Endothelial cell of umbilical vein (primary cell): ENCODE data around the gene USH2A. TPM values are rescaled to one million over a fixed set of nuclear protein-coding genes. Genes with fewer than 3 reads are reported as not detected.

ENCODE experiments used
- BruUV-seq: library from RNA; stranded (reverse); fragments of 400-500 nt; replicated peaks from 2 replicates; lab custom pipeline; 2021; lab: Mats Ljungman, UMichigan
- CTCF ChIA-PET: fragments of 300-600, 350-600 bp; sonication (Branson Sonifier 250); formaldehyde crosslinking; loops from one replicate; lab custom pipeline; 2021; ENCODE audit warnings: antibody characterized with exemption, inconsistent platforms; lab: Charles Lee
- POLR2A ChIA-PET: fragments of 300-600, 350-600 bp; sonication (Branson Sonifier 250); formaldehyde crosslinking; loops from one replicate; lab custom pipeline; 2021; ENCODE audit warnings: antibody characterized with exemption, inconsistent platforms; lab: Charles Lee
- DNase-seq: peaks from one replicate; pipeline ENCODE4 v3.0.0-alpha.2; 2011; ENCODE audit warnings: low read depth, low spot score
- FAIRE-seq: peaks from 2 replicates; lab custom pipeline; 2011; peaks lifted over from hg19 to GRCh38; lab: Jason Lieb, UNC
- H2AFZ ChIP-seq: 2 replicates; pipeline ENCODE4 v1.6.0; 2012; ENCODE audit warnings: low read depth, low read length, control low read depth, inconsistent platforms
- H3K27ac ChIP-seq: 2 replicates; pipeline ENCODE4 v1.5.1; 2011; ENCODE audit warnings: low read depth, mild to moderate bottlenecking, control low read depth, low read length, moderate library complexity; ENCODE audit not compliant: insufficient read depth
- H3K27me3 ChIP-seq, 2 experiments: 2 replicates each; pipeline versions ENCODE4 v1.6.0 to v1.6.1; 2011; ENCODE audit warnings: low read length in 2 of 2, mixed read lengths in 1 of 2; ENCODE audit not compliant: control insufficient read depth in 2 of 2, insufficient read depth in 2 of 2
- H3K36me3 ChIP-seq, 2 experiments: 2 replicates in 1 of 2; 3 replicates in 1 of 2; pipeline ENCODE4 v1.5.1; 2011; ENCODE audit warnings: low read length in 2 of 2, mild to moderate bottlenecking in 1 of 2, moderate library complexity in 1 of 2; ENCODE audit not compliant: control insufficient read depth in 2 of 2, insufficient read depth in 2 of 2; ENCODE audit errors: extremely low read depth in 1 of 2
- H3K4me1 ChIP-seq: 3 replicates; pipeline ENCODE4 v1.5.1; 2011; ENCODE audit warnings: mild to moderate bottlenecking, low read length; ENCODE audit not compliant: control insufficient read depth, insufficient read depth; ENCODE audit errors: extremely low read depth
- H3K4me2 ChIP-seq: 2 replicates; pipeline ENCODE4 v1.6.1; 2011; ENCODE audit warnings: low read length, control low read depth, mixed read lengths; ENCODE audit not compliant: insufficient read depth
- H3K4me3 ChIP-seq, 3 experiments: fragments of 200-600 bp in 1 of 3; sonication (generic), shearing (Covaris generic) in 1 of 3; replicated peaks in 1 of 3; 2 replicates each; pipeline ENCODE4 v1.5.1; 2011 to 2016; ENCODE audit warnings: control low read depth in 3 of 3, low read length in 3 of 3, mild to moderate bottlenecking in 2 of 3, inconsistent platforms in 1 of 3, low read depth in 1 of 3, moderate library complexity in 1 of 3; ENCODE audit not compliant: insufficient read depth in 1 of 3
- H3K79me2 ChIP-seq: 2 replicates; pipeline ENCODE4 v1.6.0; 2012; ENCODE audit warnings: low read length, inconsistent platforms; ENCODE audit not compliant: control insufficient read depth, insufficient read depth
- H3K9ac ChIP-seq: replicated peaks from 2 replicates; pipeline ENCODE3; 2011; ENCODE audit warnings: low read length, control low read depth; ENCODE audit not compliant: insufficient read depth; ENCODE audit errors: extremely low read depth
- H3K9me1 ChIP-seq: replicated peaks from 3 replicates; pipeline ENCODE4 v1.6.0; 2011; ENCODE audit warnings: mild to moderate bottlenecking, low read length; ENCODE audit not compliant: control insufficient read depth, insufficient read depth; ENCODE audit errors: extremely low read depth
- H3K9me3 ChIP-seq: replicated peaks from 2 replicates; pipeline ENCODE4 v1.5.1; 2012; ENCODE audit warnings: low read length, inconsistent platforms; ENCODE audit not compliant: control insufficient read depth, insufficient read depth
- H4K20me1 ChIP-seq: replicated peaks from 2 replicates; pipeline ENCODE3; 2011; ENCODE audit warnings: mild to moderate bottlenecking, low read length; ENCODE audit not compliant: control insufficient read depth, insufficient read depth; ENCODE audit errors: extremely low read depth
- CTCF ChIP-seq, 2 donors: IDR thresholded peaks; 1 replicate in 1 of 2; 2 replicates in 1 of 2; pipeline ENCODE4 v1.5.1; 2011; ENCODE audit warnings: low read length in 2 of 2, mild to moderate bottlenecking in 2 of 2, moderate library complexity in 2 of 2, control low read depth in 1 of 2, inconsistent platforms in 1 of 2, low read depth in 1 of 2; ENCODE audit not compliant: insufficient read depth in 1 of 2; ENCODE audit errors: extremely low read depth in 1 of 2
- EZH2 ChIP-seq: IDR thresholded peaks from 2 replicates; pipeline ENCODE4 v1.6.1; 2012; ENCODE audit warnings: borderline replicate concordance, low read depth, mild to moderate bottlenecking, moderate library complexity, low read length, inconsistent platforms; ENCODE audit not compliant: severe bottlenecking
- FOS ChIP-seq: IDR thresholded peaks from 2 replicates; pipeline ENCODE4 v1.6.1; 2011; ENCODE audit warnings: mild to moderate bottlenecking, low read length, moderate library complexity, borderline replicate concordance; ENCODE audit not compliant: insufficient read depth
- GATA2 ChIP-seq: IDR thresholded peaks from 2 replicates; pipeline ENCODE4 v1.7.0; 2011; ENCODE audit warnings: low read depth, mild to moderate bottlenecking, moderate library complexity, mixed read lengths, low read length; ENCODE audit not compliant: insufficient read length, insufficient read depth
- JUN ChIP-seq: IDR thresholded peaks from 2 replicates; pipeline ENCODE4 v1.6.1; 2011; ENCODE audit warnings: borderline replicate concordance, low read depth; ENCODE audit not compliant: insufficient read length, insufficient read depth
- MAX ChIP-seq: IDR thresholded peaks from 2 replicates; pipeline ENCODE4 v1.6.1; 2011; ENCODE audit not compliant: insufficient read depth, insufficient read length
- MYC ChIP-seq: IDR thresholded peaks from one replicate; pipeline ENCODE4 v1.6.1; 2011; ENCODE audit warnings: mild to moderate bottlenecking, low read depth, low read length
- POLR2A ChIP-seq: IDR thresholded peaks from 2 replicates; pipeline ENCODE4 v1.6.1; 2012; ENCODE audit warnings: low read depth, mild to moderate bottlenecking, control low read depth, low read length
- POLR2AphosphoS5 ChIP-seq: IDR thresholded peaks from 2 replicates; pipeline ENCODE4 v1.6.1; 2012; ENCODE audit warnings: low read depth, mild to moderate bottlenecking, control low read depth, low read length, moderate library complexity; ENCODE audit not compliant: insufficient read depth
- dilution Hi-C: fragments of 300-500 bp; cut with MboI; formaldehyde crosslinking; loops from one replicate; pipeline ENCODE4 v1.15.0; 2019; ENCODE audit warnings: low sequenced_read_pairs; ENCODE audit not compliant: extremely low pct_ligation_motif_present
- intact Hi-C: fragments of 100-400 bp; cut with micrococcal nuclease; formaldehyde crosslinking; loops from one replicate; pipeline ENCODE4 v1.10.0; 2022
- polyA plus RNA-seq, 4 experiments: library from polyadenylated mRNA; depleted of rRNA in 3 of 4; stranded (reverse) in 3 of 4; unstranded in 1 of 4; fragments of >200 nt; gene quantifications; 2 replicates each; pipeline versions ENCODE4 v1.2.1 to v1.2.3, GENCODE V29; 2011 to 2012; ENCODE audit warnings: missing spikeins in 1 of 4
- total RNA-seq: library from RNA; stranded (reverse); gene quantifications from 2 replicates; pipeline ENCODE4 v1.2.3, GENCODE V29; 2021

Gene USH2A
- total and polyA plus RNA-seq, 2 donors (not counting 3 experiments of a cell fraction or from before 2014, with no cell fraction given): not detected

DNA sequence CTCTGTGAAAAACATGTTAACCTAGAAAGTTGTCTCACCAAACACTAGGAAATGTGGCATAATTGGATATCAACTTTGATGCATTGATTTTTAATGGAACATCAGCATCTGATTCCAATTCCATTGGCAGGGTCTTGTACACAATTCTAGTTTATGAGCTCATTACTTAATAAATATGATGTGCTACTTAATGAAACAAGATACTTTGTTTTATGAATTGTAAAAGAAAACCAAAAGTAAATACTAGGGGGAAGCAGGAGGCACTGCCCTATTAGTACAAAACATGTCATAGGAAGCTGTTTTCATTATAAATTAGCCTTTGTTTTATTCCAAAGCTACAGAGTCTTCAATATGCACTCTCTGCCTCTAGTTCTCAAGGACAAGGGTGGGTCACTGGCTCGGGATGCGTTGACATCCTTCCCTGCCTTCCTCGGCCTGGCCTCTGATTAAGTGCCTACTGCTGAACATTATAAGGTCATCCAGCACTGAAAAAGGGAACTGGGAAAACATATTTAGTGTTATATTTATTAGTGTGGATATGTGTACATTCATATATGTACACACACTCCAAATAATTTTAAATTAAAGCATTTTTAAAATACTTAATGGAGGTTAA lies 185.2 kb downstream of the USH2A start:
- intact Hi-C loops (no loop called here), dilution Hi-C loops (no loop called here)
- TF ChIP-seq POLR2AphosphoS5 (no peak), EZH2 (no peak), GATA2 (no peak), JUN (no peak), FOS (no peak), MAX (no peak), POLR2A (no peak)
- Histone ChIP-seq H3K9ac (no peak overlapping the region), H3K27me3 (no peaks in the 10 kb centered on the region), H3K27ac (no peak overlapping the region), H3K36me3 (no peaks in the 10 kb centered on the region), H3K4me3 (no peak overlapping the region), H3K9me3 (peaks cover 1% of the 10 kb centered on the region), H3K79me2 (no peaks in the 10 kb centered on the region), H3K4me1 (no peaks in the 10 kb centered on the region), H3K9me1 (no peaks in the 10 kb centered on the region), H3K4me2 (no peak overlapping the region), H2AFZ (no peak overlapping the region), H4K20me1 (no peaks in the 10 kb centered on the region)
- FAIRE-seq (no peak), DNase-seq (no peak)
- POLR2A ChIA-PET: no interaction called here
- CTCF ChIA-PET: no interaction called here
- no TSS peak for BruUV-seq

DNA sequence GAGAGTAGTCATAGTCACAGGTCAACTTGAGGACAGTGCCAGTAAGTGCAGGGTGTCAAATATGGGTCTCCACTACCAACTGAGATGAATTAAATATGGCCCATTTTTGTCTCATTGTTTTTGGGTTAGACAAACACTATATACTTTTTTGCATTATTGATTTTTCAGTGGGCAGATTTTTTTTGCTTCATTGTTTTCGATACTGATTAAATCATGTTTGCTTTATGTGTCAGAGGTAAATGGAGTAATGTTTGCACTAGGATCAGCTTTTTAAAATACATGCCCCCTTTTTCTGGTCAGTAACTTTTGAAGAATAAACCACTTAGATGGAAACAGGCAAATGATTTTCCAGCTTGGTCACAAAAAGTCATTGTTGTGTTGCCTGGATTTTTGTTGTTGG lies 199.0 kb downstream of the USH2A start:
- intact Hi-C loops (no loop called here), dilution Hi-C loops (no loop called here)
- Histone ChIP-seq H4K20me1 (no peaks in the 10 kb centered on the region), H3K9me3 (peaks cover 3% of the 10 kb centered on the region), H2AFZ (no peak overlapping the region), H3K9ac (no peak overlapping the region), H3K4me1 (no peaks in the 10 kb centered on the region), H3K27me3 (no peaks in the 10 kb centered on the region), H3K36me3 (no peaks in the 10 kb centered on the region), H3K79me2 (no peaks in the 10 kb centered on the region), H3K4me3 (no peak overlapping the region), H3K9me1 (no peaks in the 10 kb centered on the region), H3K4me2 (no peak overlapping the region), H3K27ac (no peak overlapping the region)
- FAIRE-seq (no peak), DNase-seq (no peak)
- ChIA-PET CTCF (no interaction called here), POLR2A (no interaction called here)
- BruUV-seq: no TSS peak
- TF ChIP-seq POLR2AphosphoS5 (no peak), JUN (no peak), GATA2 (no peak), CTCF (IDR thresholded peaks at IDR 0.05; ENCODE audit: extremely low read depth in 1 of 2, insufficient read depth in 1 of 2, low read depth in 1 of 2, low read length in 2 of 2) (no peak), MAX (no peak), MYC (no peak), FOS (no peak), EZH2 (no peak), POLR2A (no peak)
